Spleen (tissue), 11 donors: ENCODE results near the gene BTLA. TPM values are rescaled to one million over a fixed set of nuclear protein-coding genes. Genes with fewer than 3 reads are reported as not detected.

Experiments
- DNase-seq: peaks from one replicate; pipeline ENCODE4 v3.0.0-alpha.2; 2020
- H3K27ac ChIP-seq, 8 donors: fragments of 200-600 bp; sonication (generic) in 7 of 8; 1 replicate in 4 of 8; 2 replicates in 4 of 8; pipeline versions ENCODE4 v1.5.0 to v1.8.0; 2016 to 2021; ENCODE audit warnings: inconsistent platforms in 4 of 8, mild to moderate bottlenecking in 4 of 8, moderate library complexity in 1 of 8
- H3K27me3 ChIP-seq, 7 donors: fragments of 200-600 bp; sonication (generic) in 6 of 7; replicated peaks in 1 of 7; 1 replicate in 4 of 7; 2 replicates in 3 of 7; pipeline versions ENCODE4 v1.5.0 to v1.8.0; 2016 to 2021; ENCODE audit warnings: inconsistent platforms in 3 of 7, mild to moderate bottlenecking in 1 of 7
- H3K36me3 ChIP-seq, 6 donors: fragments of 200-600 bp; sonication (generic) in 5 of 6; 1 replicate in 4 of 6; 2 replicates in 2 of 6; pipeline versions ENCODE4 v1.5.0 to v1.8.0; 2016 to 2021; ENCODE audit warnings: inconsistent platforms in 2 of 6
- H3K4me1 ChIP-seq, 6 donors: fragments of 200-600 bp; sonication (generic) in 5 of 6; 1 replicate in 3 of 6; 2 replicates in 3 of 6; pipeline versions ENCODE4 v1.5.0 to v1.8.0; 2016 to 2021; ENCODE audit warnings: inconsistent platforms in 3 of 6
- H3K4me3 ChIP-seq, 8 donors: fragments of 200-600 bp; sonication (generic) in 7 of 8; 1 replicate in 4 of 8; 2 replicates in 4 of 8; pipeline versions ENCODE4 v1.5.0 to v1.8.0; 2016 to 2021; ENCODE audit warnings: inconsistent platforms in 4 of 8, mild to moderate bottlenecking in 4 of 8, moderate library complexity in 2 of 8
- H3K9me3 ChIP-seq, 8 donors: fragments of 200-600 bp; sonication (generic) in 7 of 8; 1 replicate in 4 of 8; 2 replicates in 4 of 8; pipeline versions ENCODE4 v1.5.0 to v1.8.0; 2016 to 2021; ENCODE audit warnings: inconsistent platforms in 4 of 8
- POLR2A ChIP-seq, 3 donors: fragments of 450-650 bp; IDR thresholded peaks; one replicate each; pipeline ENCODE4 v1.5.1; 2017; ENCODE audit warnings: antibody characterized with exemption in 3 of 3, mild to moderate bottlenecking in 1 of 3
- POLR2AphosphoS5 ChIP-seq, 3 donors: sonication (generic); formaldehyde crosslinking; IDR thresholded peaks; one replicate each; pipeline ENCODE4 v1.5.1; 2017; ENCODE audit warnings: antibody characterized with exemption in 3 of 3
- WGBS, 5 donors: extraction: QIAGEN DNeasy Blood & Tissue Kit in 3 of 5; methylation state at CpG; one replicate each; pipeline versions ENCODE4 v1.1.5 to v1.1.7; 2013 to 2018; 5-methylcytosine and 5-hydroxymethylcytosine counted together
- intact Hi-C: fragments of 100-400 bp; cut with DNase I; formaldehyde crosslinking; loops from one replicate; pipeline ENCODE4 v1.15.0; 2023; ENCODE audit warnings: low total_unique reads
- polyA plus RNA-seq, 3 donors: library from polyadenylated mRNA; stranded (reverse); fragments of 200-250 nt; gene quantifications; one replicate each; pipeline ENCODE4 v1.2.1, GENCODE V29; 2013
- total RNA-seq, 7 donors: library from RNA; depleted of rRNA in 3 of 7; stranded (reverse); fragments of >200 nt in 3 of 7; fragmentation: NEBNext Ultra II Directional in 4 of 7; extraction: Animal tissue kit (Norgen Biotek cat#: 25700) in 4 of 7; gene quantifications; one replicate each; pipeline versions ENCODE4 v1.1.0 to v1.2.1, GENCODE V29; 2016 to 2021
- TF ChIP-seq, protein P1 (sequence below), 11 experiments: fragments of 200-600 bp in 7 of 11; fragments of 450-650 bp in 4 of 11; sonication (generic) in 4 of 11; IDR thresholded peaks in 8 of 11; conservative IDR thresholded peaks in 3 of 11; 1 replicate in 7 of 11; 2 replicates in 4 of 11; pipeline versions ENCODE4 v1.4.0 to v1.8.0; 2016 to 2021; ENCODE audit warnings: antibody characterized with exemption in 11 of 11, inconsistent platforms in 4 of 11, mild to moderate bottlenecking in 1 of 11
- donor health status: healthy with polysubstance abuse.
- donor health status: DM: no; HTN: no; CAD: no; lungs with moderate emphysema.
- donor health status: DM: no; HTN: no; CAD: no.
- donor health status: Bipolar disorder and iron deficiency.
- donor health status: healthy.
- donor health status: DM: no; HTN: no; CAD: no.
- donor health status: DM: yes; HTN: yes; CAD: no.

BTLA gene
- total and polyA plus RNA-seq, 10 donors = 12.8 to 46.0 (median 26.1) TPM

DNA sequence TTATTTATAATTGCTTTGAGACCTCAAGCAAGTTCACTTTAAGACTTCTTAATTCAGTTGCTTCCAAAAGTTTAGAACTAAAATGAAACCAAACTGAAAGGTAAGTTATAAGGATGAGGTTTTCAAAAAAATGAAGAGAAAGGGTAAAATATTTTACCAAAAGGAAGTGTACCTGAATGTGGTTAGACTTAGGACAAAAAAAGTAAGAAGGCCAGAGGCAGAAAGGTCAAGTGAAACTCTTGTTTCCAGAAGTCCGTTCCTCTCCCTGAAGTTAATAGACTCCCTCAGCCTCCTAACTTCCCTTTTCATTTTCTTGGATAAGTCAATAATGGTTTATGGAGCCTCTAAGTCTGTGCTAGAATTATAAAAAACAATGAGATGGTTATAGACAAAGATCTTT is 16.6 kb downstream of the BTLA start:
- no peak for DNase-seq
- Histone ChIP-seq H3K27ac (peak overlapping the region in 3 of 8 donors; percentile 16 to 52 (median 32)), H3K4me3 (no peak overlapping the region), H3K27me3 (no peaks in the 10 kb centered on the region), H3K9me3 (no peaks in the 10 kb centered on the region), H3K36me3 (peaks cover 0 to 32% (median 0%) of the 10 kb centered on the region in 6 donors), H3K4me1 (peaks cover 4 to 84% (median 24%) of the 10 kb centered on the region in 6 donors)
- TF ChIP-seq POLR2AphosphoS5 (IDR thresholded peaks at IDR 0.05) (no peak), POLR2A (IDR thresholded peaks at IDR 0.05) (no peak)
- TF ChIP-seq, protein P1, sequence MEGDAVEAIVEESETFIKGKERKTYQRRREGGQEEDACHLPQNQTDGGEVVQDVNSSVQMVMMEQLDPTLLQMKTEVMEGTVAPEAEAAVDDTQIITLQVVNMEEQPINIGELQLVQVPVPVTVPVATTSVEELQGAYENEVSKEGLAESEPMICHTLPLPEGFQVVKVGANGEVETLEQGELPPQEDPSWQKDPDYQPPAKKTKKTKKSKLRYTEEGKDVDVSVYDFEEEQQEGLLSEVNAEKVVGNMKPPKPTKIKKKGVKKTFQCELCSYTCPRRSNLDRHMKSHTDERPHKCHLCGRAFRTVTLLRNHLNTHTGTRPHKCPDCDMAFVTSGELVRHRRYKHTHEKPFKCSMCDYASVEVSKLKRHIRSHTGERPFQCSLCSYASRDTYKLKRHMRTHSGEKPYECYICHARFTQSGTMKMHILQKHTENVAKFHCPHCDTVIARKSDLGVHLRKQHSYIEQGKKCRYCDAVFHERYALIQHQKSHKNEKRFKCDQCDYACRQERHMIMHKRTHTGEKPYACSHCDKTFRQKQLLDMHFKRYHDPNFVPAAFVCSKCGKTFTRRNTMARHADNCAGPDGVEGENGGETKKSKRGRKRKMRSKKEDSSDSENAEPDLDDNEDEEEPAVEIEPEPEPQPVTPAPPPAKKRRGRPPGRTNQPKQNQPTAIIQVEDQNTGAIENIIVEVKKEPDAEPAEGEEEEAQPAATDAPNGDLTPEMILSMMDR (IDR thresholded peaks at IDR 0.05 in 8 of 11, conservative IDR thresholded peaks at IDR 0.05 in 3 of 11) = no peak
- intact Hi-C loops = no loop called here
- 28 to 48% (median 32%) methylated on average over 1 of the region's 1 CpG for WGBS, 5 donors

DNA sequence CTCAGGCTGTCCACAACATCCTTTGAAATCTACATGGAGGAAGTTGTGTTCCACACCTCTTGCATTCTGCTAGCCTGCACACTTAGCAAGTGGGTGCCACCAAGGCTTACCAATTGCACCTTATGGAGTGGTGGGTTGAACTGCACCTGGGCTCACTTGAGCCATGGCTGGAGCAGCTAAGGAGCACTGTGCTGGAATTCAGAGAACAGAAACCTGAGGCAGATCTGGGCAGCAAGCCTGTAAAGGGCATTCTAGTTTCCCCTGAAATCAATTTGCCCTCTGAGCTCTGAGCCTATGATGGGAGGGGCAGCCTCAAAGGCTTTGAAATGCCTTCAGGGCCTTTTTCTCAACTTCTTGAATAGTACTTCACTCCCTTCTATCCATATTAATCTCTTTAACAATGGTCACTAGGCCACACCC is 18.0 kb downstream of the BTLA start:
- Histone ChIP-seq H3K36me3 (peaks cover 0 to 36% (median 0%) of the 10 kb centered on the region in 6 donors), H3K4me3 (no peak overlapping the region), H3K9me3 (peaks cover 0 to 6% (median 0%) of the 10 kb centered on the region in 8 donors), H3K27me3 (no peaks in the 10 kb centered on the region), H3K27ac (peak overlapping the region in 1 of 8 donors; percentile 51), H3K4me1 (peaks cover 4 to 90% (median 27%) of the 10 kb centered on the region in 6 donors)
- intact Hi-C loops = no loop called here
- TF ChIP-seq, protein P1 (IDR thresholded peaks at IDR 0.05 in 8 of 11, conservative IDR thresholded peaks at IDR 0.05 in 3 of 11) = no peak
- TF ChIP-seq POLR2A (IDR thresholded peaks at IDR 0.05) (no peak), POLR2AphosphoS5 (IDR thresholded peaks at IDR 0.05) (no peak)
- no peak for DNase-seq

DNA sequence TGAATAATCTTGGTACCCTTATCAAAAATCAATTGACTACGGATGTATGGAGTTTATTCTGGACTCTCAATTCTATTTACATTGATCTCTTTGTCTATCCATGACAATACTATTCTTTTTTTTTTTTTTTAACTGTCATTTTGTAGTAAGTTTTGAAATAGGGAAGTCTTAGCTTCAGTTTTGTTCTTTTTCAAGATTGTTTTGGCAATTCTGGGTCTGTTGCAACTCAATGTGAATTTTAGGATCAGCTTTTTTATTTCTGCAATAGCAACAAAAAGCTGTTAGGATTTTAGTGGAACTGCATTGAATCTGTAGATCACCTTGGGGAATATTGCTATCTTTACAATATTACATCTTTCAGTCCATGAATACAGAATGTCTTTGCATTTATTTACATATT is 21.4 kb downstream of the BTLA start:
- Histone ChIP-seq H3K36me3 (peaks cover 0 to 30% (median 0%) of the 10 kb centered on the region in 6 donors), H3K9me3 (peaks cover 0 to 6% (median 0%) of the 10 kb centered on the region in 8 donors), H3K4me1 (peaks cover 12 to 99% (median 53%) of the 10 kb centered on the region in 6 donors), H3K27me3 (no peaks in the 10 kb centered on the region), H3K27ac (peak overlapping the region in 3 of 8 donors; percentile 13 to 48 (median 26)), H3K4me3 (no peak overlapping the region)
- intact Hi-C loops = no loop called here
- no peak for TF ChIP-seq POLR2AphosphoS5 (IDR thresholded peaks at IDR 0.05)
- TF ChIP-seq POLR2A (IDR thresholded peaks at IDR 0.05) = no peak
- TF ChIP-seq, protein P1 (IDR thresholded peaks at IDR 0.05 in 8 of 11, conservative IDR thresholded peaks at IDR 0.05 in 3 of 11) = no peak
- DNase-seq = no peak
- 67 to 93% (median 72%) methylated on average over 1 of the region's 1 CpG for WGBS, 5 donors

DNA sequence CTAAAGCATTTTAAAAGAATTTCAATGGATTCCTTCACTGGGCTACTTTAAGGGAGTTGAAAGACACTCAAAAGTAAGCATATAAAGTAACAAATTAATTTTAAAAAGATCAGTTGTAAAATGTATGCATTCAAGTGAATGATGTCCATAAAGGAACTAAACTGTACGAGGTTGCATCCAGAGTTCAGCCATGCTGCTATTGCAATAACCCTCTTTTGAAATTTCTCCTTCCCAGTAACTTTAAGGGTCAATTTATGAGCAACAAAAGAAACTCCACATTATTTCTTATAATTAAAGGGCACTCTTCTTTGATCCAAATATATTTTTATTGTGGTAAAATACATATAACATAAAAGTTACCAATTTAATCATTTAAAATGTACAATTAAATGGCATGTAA is 22.9 kb downstream of the BTLA start:
- TF ChIP-seq, protein P1 (IDR thresholded peaks at IDR 0.05 in 8 of 11, conservative IDR thresholded peaks at IDR 0.05 in 3 of 11) = no peak
- no peak for TF ChIP-seq POLR2AphosphoS5 (IDR thresholded peaks at IDR 0.05)
- no peak for TF ChIP-seq POLR2A (IDR thresholded peaks at IDR 0.05)
- Histone ChIP-seq H3K4me1 (peaks cover 12 to 99% (median 55%) of the 10 kb centered on the region in 6 donors), H3K27me3 (no peaks in the 10 kb centered on the region), H3K36me3 (peaks cover 0 to 34% (median 0%) of the 10 kb centered on the region in 6 donors), H3K9me3 (peaks cover 0 to 6% (median 0%) of the 10 kb centered on the region in 8 donors), H3K27ac (peak overlapping the region in 4 of 8 donors; percentile 16 to 48 (median 32)), H3K4me3 (no peak overlapping the region)
- WGBS, 5 donors = 40 to 78% (median 67%) methylated on average over 1 of the region's 1 CpG
- intact Hi-C loops = no loop called here
- no peak for DNase-seq
